GOT3 (cell line): ENCODE measurements around the gene PTPN14.

Experiments used
- DNase-seq: peaks from one replicate; lab custom pipeline; 2025; ENCODE audit warnings: mixed read lengths; lab: John Stamatoyannopoulos, UW

The PTPN14 gene

GRCh38 chr1:214476229-214476985 lies 75.0 kb downstream of the PTPN14 start:
- no peak for DNase-seq

- no peak for DNase-seq
These were observed 75.7 kb downstream of the PTPN14 start for GRCh38 chr1:214475746-214476145.

GRCh38 chr1:214475331-214475730 lies 76.1 kb downstream of the PTPN14 start:
- no peak for DNase-seq

DNA sequence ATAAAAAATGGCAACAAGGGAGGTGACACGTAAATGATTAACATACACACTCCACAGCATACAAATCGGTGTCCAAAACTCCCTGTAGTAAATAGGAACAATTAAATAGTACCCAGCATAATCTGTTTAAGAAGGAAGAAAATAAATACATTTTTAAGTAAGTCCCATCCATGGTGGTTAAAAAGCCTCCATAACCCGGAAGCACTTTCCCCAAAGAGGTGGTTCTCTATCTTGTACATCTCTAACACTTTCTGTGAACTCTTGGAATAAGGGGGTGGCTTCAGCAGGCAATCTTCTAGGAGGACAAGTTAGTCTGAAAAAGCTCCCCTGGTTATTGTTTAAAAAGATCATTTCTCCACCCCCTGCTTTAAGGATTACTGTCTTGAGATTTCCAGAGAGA lies 76.9 kb downstream of the PTPN14 start:
- no peak for DNase-seq

DNA sequence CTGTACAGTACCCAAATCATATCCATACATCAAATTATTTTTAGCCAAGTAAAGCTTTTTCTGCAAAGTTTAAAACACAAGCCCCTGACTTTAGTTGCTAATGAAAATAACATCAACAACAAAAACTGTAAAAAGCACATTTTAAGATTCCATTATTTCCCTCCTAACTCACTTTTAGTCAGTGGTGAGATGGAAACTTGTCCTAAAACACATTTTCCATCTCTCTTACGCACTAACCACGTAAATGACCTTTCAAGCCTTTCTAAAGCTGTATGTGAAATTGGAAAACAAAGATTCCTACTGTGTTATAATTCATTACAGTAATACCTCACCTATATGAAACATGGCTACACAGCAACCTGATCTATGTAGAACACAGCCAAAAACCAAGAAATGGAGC lies 77.5 kb downstream of the PTPN14 start:
- no peak for DNase-seq

GRCh38 chr1:214473387-214473786 lies 78.0 kb downstream of the PTPN14 start:
- DNase-seq, result no peak

DNA sequence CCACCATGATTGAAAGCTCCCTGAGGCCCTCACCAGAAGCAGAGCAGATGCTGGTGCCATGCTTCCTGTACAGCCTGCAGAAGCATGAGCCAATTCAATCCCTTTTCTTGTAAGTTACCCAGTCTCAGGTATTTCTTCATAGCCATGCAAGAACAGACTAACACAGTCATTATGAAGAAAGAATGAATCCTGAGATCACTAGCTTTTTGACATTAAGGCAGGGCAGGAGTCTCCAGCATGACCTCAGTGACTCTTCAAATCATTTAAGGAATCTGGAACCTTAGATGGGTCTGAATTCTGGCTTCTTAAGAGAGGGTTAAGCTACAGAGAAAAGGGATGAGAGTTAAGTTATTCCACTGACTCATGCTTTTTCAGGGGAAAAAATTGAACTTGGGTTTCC lies 79.0 kb downstream of the PTPN14 start:
- no peak for DNase-seq

- no peak for DNase-seq
These were observed 79.9 kb downstream of the PTPN14 start for GRCh38 chr1:214471458-214471857.

- DNase-seq, result no peak
These were observed 81.3 kb downstream of the PTPN14 start for GRCh38 chr1:214470132-214470531.

- DNase-seq, result no peak
These were observed 82.1 kb downstream of the PTPN14 start for GRCh38 chr1:214469290-214469689.

DNA sequence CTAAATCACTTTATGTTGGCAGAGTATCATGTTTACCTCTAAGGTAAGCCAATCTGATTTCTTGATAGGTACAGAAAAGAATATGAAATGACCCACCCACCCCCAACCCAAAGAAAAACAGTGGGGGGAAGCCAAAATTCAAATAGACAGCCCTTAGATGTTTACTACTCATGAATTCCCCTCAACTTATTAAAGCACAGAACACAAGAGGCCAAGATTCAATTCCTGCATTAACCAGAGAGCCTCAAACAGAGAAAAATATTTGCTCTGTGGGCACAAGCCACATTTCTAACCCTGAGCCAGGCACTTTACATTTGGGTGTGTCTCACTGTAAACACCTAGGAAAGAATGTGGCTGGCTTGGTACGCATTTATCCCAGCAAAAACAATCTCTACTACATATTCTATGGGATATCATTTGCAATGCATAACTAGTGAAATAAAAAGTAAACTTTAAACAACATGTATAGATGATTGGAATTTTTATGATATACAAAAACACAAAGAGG lies 84.3 kb downstream of the PTPN14 start:
- DNase-seq, result no peak

DNA sequence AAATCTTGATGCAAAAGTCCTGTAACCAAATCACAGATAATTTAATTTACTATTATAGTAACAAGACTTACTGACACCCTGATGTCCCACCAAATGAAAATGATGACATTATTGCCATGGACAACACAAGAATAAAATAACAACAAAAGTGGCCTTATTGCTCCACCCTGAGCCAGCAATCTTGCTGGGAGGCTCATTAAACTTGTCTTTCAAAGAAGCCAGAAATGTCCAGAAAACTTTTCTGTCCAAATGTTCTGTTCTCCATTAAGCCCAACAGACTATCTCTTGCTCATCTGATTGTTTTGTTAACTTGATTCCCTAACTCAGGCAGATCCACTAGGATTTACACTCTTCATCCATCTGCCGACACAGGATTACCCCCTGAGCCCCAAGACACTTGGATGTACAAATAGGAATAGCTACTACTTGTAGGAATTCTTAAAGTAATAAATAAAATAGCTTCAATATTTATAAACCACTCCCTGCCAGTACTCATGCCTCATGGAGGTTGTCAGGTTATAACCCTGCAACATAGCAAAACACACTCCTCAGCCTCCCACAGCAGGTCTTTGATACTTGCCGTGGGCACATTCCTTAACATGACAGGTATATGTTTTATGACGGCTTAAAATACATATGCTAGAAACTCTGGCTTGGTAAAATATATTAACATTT lies 84.9 kb downstream of the PTPN14 start:
- DNase-seq, result no peak

GRCh38 chr1:214464445-214465287 lies 86.7 kb downstream of the PTPN14 start:
- DNase-seq, result no peak

DNA sequence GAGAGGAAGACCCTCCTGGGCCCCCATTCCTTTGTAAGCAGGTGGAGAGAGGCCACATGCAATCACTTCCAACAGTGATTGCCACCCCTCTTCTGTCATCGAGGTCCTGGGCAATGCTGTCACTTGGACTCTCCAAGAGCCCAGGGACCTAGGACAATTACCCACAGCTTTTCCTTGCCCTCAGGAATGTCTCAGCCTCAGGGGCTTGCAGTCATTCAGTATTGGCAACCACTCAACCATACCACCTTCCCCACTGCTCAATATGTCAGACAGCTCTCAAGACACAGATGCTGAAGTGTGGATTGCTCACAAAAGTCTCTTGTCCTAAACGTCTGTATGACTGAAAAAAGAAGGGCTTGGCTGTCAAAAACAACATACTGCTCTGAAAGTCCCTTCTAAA lies 87.8 kb downstream of the PTPN14 start:
- no peak for DNase-seq

- DNase-seq, result no peak
These were observed 88.5 kb downstream of the PTPN14 start for GRCh38 chr1:214462882-214463281.

GRCh38 chr1:214461305-214461704 lies 90.1 kb downstream of the PTPN14 start:
- DNase-seq, result no peak

DNA sequence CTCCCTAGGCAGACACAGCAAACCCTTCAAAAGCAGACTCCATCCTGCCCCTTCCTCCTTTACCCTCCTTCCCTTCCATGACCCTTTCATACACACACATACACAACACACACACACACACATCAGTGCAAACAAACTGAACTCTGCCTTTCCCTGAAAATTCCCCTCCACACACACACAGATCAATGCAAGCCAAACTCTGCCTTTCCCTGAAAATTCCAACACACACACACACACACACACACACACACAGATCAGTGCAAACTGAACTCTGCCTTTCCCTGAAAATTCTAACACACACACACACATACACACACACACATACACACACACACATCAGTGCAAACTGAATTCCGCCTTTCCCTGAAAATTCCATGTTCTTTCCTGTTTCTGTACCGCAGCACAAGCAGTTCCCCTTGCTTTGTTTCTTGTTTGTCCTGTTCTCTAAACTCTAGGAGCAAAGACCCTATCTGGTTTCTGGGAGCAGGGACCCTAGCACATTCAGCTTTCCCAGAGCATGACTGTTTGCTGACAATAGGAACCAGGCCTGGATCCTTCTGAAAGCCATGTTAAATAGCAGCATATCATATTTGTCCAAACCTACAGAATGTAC lies 91.0 kb downstream of the PTPN14 start:
- DNase-seq, result no peak

DNA sequence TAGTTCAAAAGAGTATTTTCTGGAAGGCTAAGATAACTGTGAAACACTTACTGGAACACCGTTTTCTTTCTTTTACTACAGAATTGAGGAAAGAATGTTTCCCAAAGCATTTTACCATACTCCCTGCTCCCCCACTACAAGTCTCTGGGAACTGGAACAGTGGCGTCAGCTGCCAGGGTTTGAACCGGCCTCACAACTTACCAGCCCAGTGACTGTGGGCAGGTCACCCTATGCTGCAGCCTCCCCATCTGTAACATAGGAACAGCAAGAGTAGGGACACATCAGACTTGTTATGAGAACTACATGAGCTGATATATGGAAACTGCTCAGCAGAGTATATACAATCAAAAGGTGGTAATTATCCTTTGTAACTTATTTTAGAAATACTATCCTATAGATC lies 91.5 kb downstream of the PTPN14 start:
- DNase-seq, result no peak

GRCh38 chr1:214458541-214458940 lies 92.9 kb downstream of the PTPN14 start:
- no peak for DNase-seq

GRCh38 chr1:214455971-214456867 lies 95.2 kb downstream of the PTPN14 start:
- DNase-seq, result no peak

DNA sequence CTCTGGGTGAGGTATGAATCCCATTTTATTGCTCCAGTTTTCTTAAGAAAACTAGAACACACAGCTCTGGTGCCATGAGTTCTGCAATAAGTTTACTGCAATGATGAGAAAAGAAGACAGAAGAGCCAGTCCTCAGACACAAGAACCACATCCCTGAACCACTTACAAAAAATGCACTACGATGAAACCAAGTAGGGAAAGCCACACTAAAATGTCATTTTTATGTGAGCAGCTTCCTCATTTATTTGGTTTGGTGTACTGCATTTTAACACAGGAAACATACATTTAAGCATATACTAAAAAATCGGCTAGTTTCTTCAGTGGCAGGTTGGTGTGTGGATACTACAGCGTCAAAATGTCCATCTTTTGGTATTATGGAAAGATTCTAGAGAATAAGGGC lies 95.9 kb downstream of the PTPN14 start:
- DNase-seq, result no peak
